WTC11 (cell line): ENCODE measurements around the gene ADCYAP1R1. TPM values are rescaled to one million over a fixed set of nuclear protein-coding genes. Genes with fewer than 3 reads are reported as not detected.

Source experiments
- ATAC-seq: fragments of 200-7000 bp; cut with Tn5 transposase; 2 replicates; pipeline ENCODE4 v1.10.0; 2021; ENCODE audit warnings: mild to moderate bottlenecking, moderate library complexity
- CTCF ChIA-PET: fragments of 300-600 bp; sonication (Branson Sonifier 250); formaldehyde crosslinking; loops from one replicate; lab custom pipeline; 2021; ENCODE audit warnings: antibody characterized with exemption; lab: Charles Lee
- POLR2A ChIA-PET: fragments of 350-600 bp; sonication (Branson Sonifier 250); formaldehyde crosslinking; loops from one replicate; lab custom pipeline; 2021; ENCODE audit warnings: antibody characterized with exemption; lab: Charles Lee
- DNase-seq: peaks from one replicate; pipeline ENCODE4 v3.0.0; 2021; ENCODE audit warnings: low spot score
- H3K27ac Mint-ChIP-seq: 2 replicates; pipeline ENCODE4 v1.8.0; 2021; ENCODE audit warnings: mixed read lengths
- H3K27me3 Mint-ChIP-seq: 2 replicates; pipeline ENCODE4 v1.8.0; 2021; ENCODE audit warnings: low read depth, mild to moderate bottlenecking, moderate library complexity, mixed read lengths
- H3K36me3 Mint-ChIP-seq: 2 replicates; pipeline ENCODE4 v1.8.0; 2021; ENCODE audit warnings: mixed read lengths
- H3K4me1 Mint-ChIP-seq: 2 replicates; pipeline ENCODE4 v1.8.0; 2022; ENCODE audit warnings: mixed read lengths
- H3K4me3 Mint-ChIP-seq: 2 replicates; pipeline ENCODE4 v1.8.0; 2021; ENCODE audit warnings: mild to moderate bottlenecking, moderate library complexity, mixed read lengths
- H3K9me3 Mint-ChIP-seq: 2 replicates; pipeline ENCODE4 v1.8.0; 2021; ENCODE audit warnings: mixed read lengths
- AR ChIP-seq: fragments of 250-450 bp; sonication (Bioruptor Pico); IDR thresholded peaks from 2 replicates; pipeline ENCODE4 v1.9.0; 2021; ENCODE audit warnings: mild to moderate bottlenecking
- CDX4 ChIP-seq: fragments of 250-450 bp; sonication (Bioruptor Pico); IDR thresholded peaks from 2 replicates; pipeline ENCODE4 v1.9.0; 2021; ENCODE audit warnings: moderate library complexity, mild to moderate bottlenecking, inconsistent platforms, borderline replicate concordance
- EMX1 ChIP-seq: fragments of 250-450 bp; sonication (Bioruptor Pico); IDR thresholded peaks from 2 replicates; pipeline ENCODE4 v1.8.0; 2021; ENCODE audit warnings: mild to moderate bottlenecking
- GABPB1 ChIP-seq: sonication (generic); formaldehyde crosslinking; IDR thresholded peaks from 2 replicates; pipeline ENCODE4 v1.8.1; 2023; ENCODE audit warnings: mild to moderate bottlenecking, missing genetic modification reagents
- MAX ChIP-seq: sonication (generic); formaldehyde crosslinking; IDR thresholded peaks from 2 replicates; pipeline ENCODE4 v1.8.0; 2022; ENCODE audit warnings: mild to moderate bottlenecking, missing genetic modification reagents
- MLX ChIP-seq: sonication (generic); formaldehyde crosslinking; IDR thresholded peaks from 2 replicates; pipeline ENCODE4 v1.8.1; 2023; ENCODE audit warnings: mild to moderate bottlenecking, missing genetic modification reagents, moderate library complexity
- NFATC4 ChIP-seq: fragments of 250-450 bp; sonication (Bioruptor Pico); IDR thresholded peaks from 2 replicates; pipeline ENCODE4 v1.9.0; 2021; ENCODE audit warnings: mild to moderate bottlenecking
- NR1H2 ChIP-seq: sonication (generic); formaldehyde crosslinking; IDR thresholded peaks from 2 replicates; pipeline ENCODE4 v1.9.0; 2021; ENCODE audit warnings: mild to moderate bottlenecking, moderate library complexity, missing genetic modification reagents
- PREB ChIP-seq: sonication (generic); formaldehyde crosslinking; IDR thresholded peaks from 2 replicates; pipeline ENCODE4 v1.8.1; 2022; ENCODE audit warnings: mild to moderate bottlenecking, missing genetic modification reagents, moderate library complexity, borderline replicate concordance
- RELA ChIP-seq: sonication (generic); formaldehyde crosslinking; IDR thresholded peaks from 2 replicates; pipeline ENCODE4 v1.8.1; 2022; ENCODE audit warnings: missing genetic modification reagents, mild to moderate bottlenecking, borderline replicate concordance
- SMAD3 ChIP-seq: sonication (generic); formaldehyde crosslinking; IDR thresholded peaks from 2 replicates; pipeline ENCODE4 v1.8.0; 2022; ENCODE audit warnings: missing genetic modification reagents, mild to moderate bottlenecking, borderline replicate concordance
- SP1 ChIP-seq: sonication (generic); formaldehyde crosslinking; conservative IDR thresholded peaks from 2 replicates; pipeline ENCODE4 v1.8.1; 2022; ENCODE audit warnings: missing genetic modification reagents
- STAT6 ChIP-seq: sonication (generic); formaldehyde crosslinking; conservative IDR thresholded peaks from 2 replicates; pipeline ENCODE4 v1.8.1; 2023; ENCODE audit warnings: mild to moderate bottlenecking, low read depth, missing genetic modification reagents, moderate library complexity
- TEAD4 ChIP-seq: sonication (generic); formaldehyde crosslinking; IDR thresholded peaks from 2 replicates; pipeline ENCODE4 v1.8.0; 2022; ENCODE audit warnings: mild to moderate bottlenecking, missing genetic modification reagents
- ZMAT4 ChIP-seq: fragments of 250-450 bp; sonication (Bioruptor Pico); IDR thresholded peaks from 2 replicates; pipeline ENCODE4 v1.9.0; 2021; ENCODE audit warnings: mild to moderate bottlenecking
- ZSCAN18 ChIP-seq: fragments of 250-450 bp; sonication (Bioruptor Pico); IDR thresholded peaks from 2 replicates; pipeline ENCODE4 v2.1.2; 2022; ENCODE audit warnings: mild to moderate bottlenecking, moderate library complexity
- total RNA-seq: library from RNA; stranded (reverse); gene quantifications from 3 replicates; pipeline ENCODE4 v1.2.3, GENCODE V29; 2021

ADCYAP1R1 gene
- total RNA-seq, 1 experiment from 2014 or later: 9.9 TPM

- CTCF ChIA-PET: interaction anchor here (0.5 to 3.2 kb wide), 6 partner anchors 13 to 256 kb away, joined by 3 to 17 read pairs (median 7); no protein-coding TSS in a partner anchor
- Mint-ChIP-seq H3K4me1 (peaks cover 10% of the 10 kb centered on the region), H3K4me3 (no peak overlapping the region), H3K36me3 (peaks cover 6% of the 10 kb centered on the region), H3K27me3 (no peaks in the 10 kb centered on the region), H3K9me3 (peaks cover 8% of the 10 kb centered on the region), H3K27ac (0 out of 2 replicates have a peak overlapping the region, but pooled peaks have one; percentile 1)
- ATAC-seq (peak; percentile 51), DNase-seq (no peak)
- TF ChIP-seq SMAD3 (CRISPR knock-in tag): no peak
- POLR2A ChIA-PET: no interaction called here
Observed at GRCh38 chr7:31073326-31074119, 21.4 kb downstream of the ADCYAP1R1 start.

GRCh38 chr7:31074120-31074383 lies 21.9 kb downstream of the ADCYAP1R1 start:
- H3K4me3 Mint-ChIP-seq: no peak overlapping the region
- no peak overlapping the region for H3K27ac Mint-ChIP-seq
- peaks cover 10% of the 10 kb centered on the region for H3K4me1 Mint-ChIP-seq
- peaks cover 6% of the 10 kb centered on the region for H3K36me3 Mint-ChIP-seq
- DNase-seq: no peak
- no peaks in the 10 kb centered on the region for H3K27me3 Mint-ChIP-seq
- POLR2A ChIA-PET: no interaction called here
- peaks cover 8% of the 10 kb centered on the region for H3K9me3 Mint-ChIP-seq
- CTCF ChIA-PET: interaction anchor here (0.9 to 3.2 kb wide), 4 partner anchors 14 to 257 kb away, joined by 6 to 17 read pairs (median 12); no protein-coding TSS in a partner anchor
- no peak for ATAC-seq
- TF ChIP-seq TEAD4: no peak
- TF ChIP-seq, all 79 proteins: peak for 0

- Mint-ChIP-seq H3K27ac (no peak overlapping the region), H3K27me3 (no peaks in the 10 kb centered on the region)
Observed at GRCh38 chr7:31074403-31075085, 22.4 kb downstream of the ADCYAP1R1 start.

More at GRCh38 chr7:31074403-31075085, 22.4 kb downstream of the ADCYAP1R1 start:
- H3K9me3 Mint-ChIP-seq: peaks cover 8% of the 10 kb centered on the region
- peaks cover 12% of the 10 kb centered on the region for H3K4me1 Mint-ChIP-seq
- no peak overlapping the region for H3K4me3 Mint-ChIP-seq
- H3K36me3 Mint-ChIP-seq: peaks cover 6% of the 10 kb centered on the region
- TF ChIP-seq NFATC4 (CRISPR knock-in tag) (no peak), MLX (CRISPR knock-in tag) (no peak), STAT6 (no peak), CDX4 (CRISPR knock-in tag) (no peak), MAX (CRISPR knock-in tag) (no peak), GABPB1 (CRISPR knock-in tag) (no peak), NR1H2 (CRISPR knock-in tag) (no peak), PREB (CRISPR knock-in tag) (no peak), AR (CRISPR knock-in tag) (no peak), RELA (no peak), SP1 (CRISPR knock-in tag) (no peak), ZMAT4 (no peak), ZSCAN18 (CRISPR knock-in tag) (no peak), EMX1 (CRISPR knock-in tag) (no peak)
- DNase-seq: no peak
- ChIA-PET POLR2A (no interaction called here), CTCF (interaction anchor here (1.1 to 3.2 kb wide), 8 partner anchors 13 to 91 kb away, joined by 3 to 17 read pairs (median 8); no protein-coding TSS in a partner anchor)
- no peak for ATAC-seq
